Kidney epithelial cell (primary cell): ENCODE results near the gene GPR101. TPM values are rescaled to one million over a fixed set of nuclear protein-coding genes. Genes with fewer than 3 reads are reported as not detected.
A peak's percentile ranks its signal among the peaks of the same experiment; 100 is the strongest.

Experiments used
- DNase-seq: peaks from one replicate; pipeline ENCODE4 v3.0.0-alpha.2; 2010; ENCODE audit warnings: low read depth
- H3K27me3 ChIP-seq: 2 replicates; pipeline ENCODE4 v1.6.0; 2011; ENCODE audit warnings: low read length; ENCODE audit not compliant: control insufficient read depth, insufficient read depth
- H3K36me3 ChIP-seq: 2 replicates; pipeline ENCODE4 v1.5.1; 2011; ENCODE audit warnings: low read length; ENCODE audit not compliant: control insufficient read depth, insufficient read depth
- H3K4me3 ChIP-seq: 2 replicates; pipeline ENCODE4 v1.5.1; 2011; ENCODE audit warnings: low read depth, mild to moderate bottlenecking, control low read depth, low read length
- total RNA-seq: library from RNA; depleted of rRNA; stranded (reverse); fragments of >200 nt; gene quantifications from 2 replicates; pipeline ENCODE4 v1.2.3, GENCODE V29; 2015
- TF ChIP-seq, protein P1 (sequence below): IDR thresholded peaks from 2 replicates; pipeline ENCODE4 v1.5.1; 2011; ENCODE audit warnings: mild to moderate bottlenecking, moderate library complexity, low read length, control low read depth, inconsistent platforms; ENCODE audit not compliant: insufficient read depth, poor library complexity, severe bottlenecking

The GPR101 gene
- total RNA-seq, 1 donor from 2014 or later = not detected

DNA sequence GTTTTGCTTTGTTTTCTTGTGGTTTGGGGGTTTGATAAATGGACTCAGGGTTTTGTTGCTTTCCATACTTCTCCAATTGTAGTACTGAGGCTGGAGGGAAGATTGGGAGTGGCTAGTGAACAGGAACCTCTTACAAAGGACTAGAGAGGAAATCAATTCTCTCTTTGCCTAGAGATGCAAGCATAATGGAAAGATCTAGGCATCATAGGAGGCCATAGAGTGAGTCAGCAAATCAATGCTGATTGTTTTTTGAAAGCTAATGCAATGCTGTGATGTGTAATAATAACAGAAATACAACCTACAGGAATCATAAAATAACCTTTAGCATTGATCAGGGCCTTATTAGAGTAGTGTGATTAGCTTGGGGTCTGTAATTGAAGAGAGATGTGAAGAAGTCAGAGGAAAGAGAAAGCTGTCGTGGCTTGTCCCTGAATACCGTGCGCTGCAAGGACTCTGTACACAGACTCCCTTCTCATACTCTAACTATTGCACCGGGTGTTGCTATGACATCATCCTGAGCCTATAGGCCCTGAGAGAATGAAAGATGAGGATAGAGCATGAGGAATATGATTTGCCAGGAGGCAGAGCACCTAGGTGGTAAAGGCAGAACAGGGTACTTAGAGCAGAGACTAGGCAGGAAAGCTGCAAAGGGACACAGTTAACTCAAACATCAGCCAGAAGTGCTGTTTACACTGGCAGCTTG is 29.3 kb upstream of the GPR101 start:
- no peak for DNase-seq
- TF ChIP-seq, protein P1, sequence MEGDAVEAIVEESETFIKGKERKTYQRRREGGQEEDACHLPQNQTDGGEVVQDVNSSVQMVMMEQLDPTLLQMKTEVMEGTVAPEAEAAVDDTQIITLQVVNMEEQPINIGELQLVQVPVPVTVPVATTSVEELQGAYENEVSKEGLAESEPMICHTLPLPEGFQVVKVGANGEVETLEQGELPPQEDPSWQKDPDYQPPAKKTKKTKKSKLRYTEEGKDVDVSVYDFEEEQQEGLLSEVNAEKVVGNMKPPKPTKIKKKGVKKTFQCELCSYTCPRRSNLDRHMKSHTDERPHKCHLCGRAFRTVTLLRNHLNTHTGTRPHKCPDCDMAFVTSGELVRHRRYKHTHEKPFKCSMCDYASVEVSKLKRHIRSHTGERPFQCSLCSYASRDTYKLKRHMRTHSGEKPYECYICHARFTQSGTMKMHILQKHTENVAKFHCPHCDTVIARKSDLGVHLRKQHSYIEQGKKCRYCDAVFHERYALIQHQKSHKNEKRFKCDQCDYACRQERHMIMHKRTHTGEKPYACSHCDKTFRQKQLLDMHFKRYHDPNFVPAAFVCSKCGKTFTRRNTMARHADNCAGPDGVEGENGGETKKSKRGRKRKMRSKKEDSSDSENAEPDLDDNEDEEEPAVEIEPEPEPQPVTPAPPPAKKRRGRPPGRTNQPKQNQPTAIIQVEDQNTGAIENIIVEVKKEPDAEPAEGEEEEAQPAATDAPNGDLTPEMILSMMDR = no peak
- no peaks in the 10 kb centered on the region for H3K27me3 ChIP-seq
- H3K36me3 ChIP-seq = no peaks in the 10 kb centered on the region
- no peak overlapping the region for H3K4me3 ChIP-seq

GRCh38 chrX:137058339-137059127 is 24.7 kb upstream of the GPR101 start:
- DNase-seq = no peak
- Histone ChIP-seq H3K36me3 (no peaks in the 10 kb centered on the region), H3K4me3 (no peak overlapping the region), H3K27me3 (no peaks in the 10 kb centered on the region)
- TF ChIP-seq, protein P1 = no peak

DNA sequence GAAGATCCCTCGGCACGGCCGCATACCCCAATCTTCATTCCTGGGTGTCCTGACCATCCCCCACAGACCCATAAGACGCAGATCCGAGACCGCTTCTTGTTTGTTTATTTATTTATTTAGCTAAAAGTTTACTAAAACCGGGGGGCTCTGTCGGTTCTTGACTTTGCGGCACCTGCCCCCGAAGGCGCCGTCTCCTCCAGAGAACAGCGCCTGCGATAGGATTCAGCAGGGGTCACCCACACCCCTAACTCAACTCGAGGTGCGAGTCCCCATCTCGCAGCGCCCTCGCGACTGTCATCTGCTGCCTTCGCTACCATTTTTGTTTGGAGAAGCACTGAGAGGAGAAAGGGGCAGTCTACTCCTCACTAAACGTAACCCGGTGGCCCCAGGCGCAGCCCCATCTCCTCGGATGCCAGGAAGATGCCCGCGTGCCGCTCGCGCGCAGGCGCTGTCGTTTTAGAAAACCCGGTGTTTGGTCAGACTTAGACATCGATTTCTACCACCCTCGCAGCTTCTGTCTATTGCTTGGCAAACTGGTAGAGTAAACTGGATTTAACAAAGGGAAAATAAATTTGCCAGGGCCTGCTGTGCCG is 18.9 kb upstream of the GPR101 start:
- no peak for DNase-seq
- no peaks in the 10 kb centered on the region for H3K36me3 ChIP-seq
- peaks cover 19% of the 10 kb centered on the region for H3K27me3 ChIP-seq
- H3K4me3 ChIP-seq = peak overlapping the region; percentile 18
- TF ChIP-seq, protein P1 = no peak

GRCh38 chrX:137051978-137052642 is 18.3 kb upstream of the GPR101 start:
- TF ChIP-seq, protein P1 = peak; percentile 85
- no peak for DNase-seq
- Histone ChIP-seq H3K4me3 (peak overlapping the region; percentile 20), H3K36me3 (no peaks in the 10 kb centered on the region), H3K27me3 (peaks cover 19% of the 10 kb centered on the region)

DNA sequence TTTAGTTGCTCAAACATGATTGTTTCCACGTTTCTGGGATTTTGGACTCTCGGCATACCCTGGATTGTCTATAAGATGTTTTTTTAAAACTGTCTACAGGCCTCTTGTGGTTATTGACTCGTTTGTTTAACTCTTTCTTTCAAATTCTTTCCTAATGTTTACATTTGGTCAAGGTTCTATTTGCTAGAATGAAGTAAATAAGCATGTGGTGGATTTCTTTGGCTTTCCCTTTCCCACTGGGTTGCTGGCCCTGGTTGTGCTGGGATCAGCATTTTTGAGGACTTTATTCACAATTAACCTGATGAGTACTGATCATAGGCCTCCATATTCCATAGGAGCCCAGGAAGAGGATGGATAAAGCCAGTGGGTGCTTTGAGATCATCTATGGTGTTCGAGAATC is 11.1 kb upstream of the GPR101 start:
- TF ChIP-seq, protein P1 = no peak
- DNase-seq = no peak
- no peaks in the 10 kb centered on the region for H3K27me3 ChIP-seq
- H3K4me3 ChIP-seq = no peak overlapping the region
- H3K36me3 ChIP-seq = no peaks in the 10 kb centered on the region
